Fibroblast of the aortic adventitia (primary cell): ENCODE data around the gene ARHGAP26. TPM values are rescaled to one million over a fixed set of nuclear protein-coding genes. Genes with fewer than 3 reads are reported as not detected.

Source experiments
- DNase-seq: peaks from one replicate; pipeline ENCODE4 v3.0.0-alpha.2; 2010; ENCODE audit warnings: low read depth
- H3K4me3 ChIP-seq: 2 replicates; pipeline ENCODE4 v1.5.1; 2011; ENCODE audit warnings: low read depth, mild to moderate bottlenecking, control low read depth, low read length, moderate library complexity
- CTCF ChIP-seq: IDR thresholded peaks from 2 replicates; pipeline ENCODE4 v1.5.1; 2011; ENCODE audit warnings: mild to moderate bottlenecking, low read length, control low read depth, inconsistent platforms; ENCODE audit not compliant: insufficient read depth
- total RNA-seq: library from RNA; depleted of rRNA; stranded (reverse); fragments of >200 nt; gene quantifications from 2 replicates; pipeline ENCODE4 v1.2.3, GENCODE V29; 2012; ENCODE audit warnings: low replicate concordance

ARHGAP26 gene
- total RNA-seq, 1 donor, result 9.0 TPM

GRCh38 chr5:143078313-143078712, 308.1 kb downstream of the ARHGAP26 start:
- TF ChIP-seq CTCF, result no peak
- no peak overlapping the region for H3K4me3 ChIP-seq
- DNase-seq, result peak; percentile 25

GRCh38 chr5:143078971-143079370, 308.8 kb downstream of the ARHGAP26 start:
- peak; percentile 77 for DNase-seq
- no peak overlapping the region for H3K4me3 ChIP-seq
- TF ChIP-seq CTCF, result no peak

GRCh38 chr5:143080407-143080806, 310.2 kb downstream of the ARHGAP26 start:
- H3K4me3 ChIP-seq, result no peak overlapping the region
- no peak for TF ChIP-seq CTCF
- no peak for DNase-seq

- H3K4me3 ChIP-seq, result no peak overlapping the region
- TF ChIP-seq CTCF, result no peak
- no peak for DNase-seq
Measured at GRCh38 chr5:143080982-143081381, 310.8 kb downstream of the ARHGAP26 start.

- no peak for TF ChIP-seq CTCF
- DNase-seq, result no peak
Measured at GRCh38 chr5:143083006-143083405, 312.8 kb downstream of the ARHGAP26 start.

GRCh38 chr5:143084407-143084806, 314.2 kb downstream of the ARHGAP26 start:
- DNase-seq, result no peak
- TF ChIP-seq CTCF, result no peak

More at GRCh38 chr5:143083006-143083405, 312.8 kb downstream of the ARHGAP26 start:
- H3K4me3 ChIP-seq, result no peak overlapping the region

GRCh38 chr5:143085319-143085917, 315.2 kb downstream of the ARHGAP26 start:
- TF ChIP-seq CTCF, result no peak
- no peak overlapping the region for H3K4me3 ChIP-seq
- no peak for DNase-seq

More at GRCh38 chr5:143084407-143084806, 314.2 kb downstream of the ARHGAP26 start:
- no peak overlapping the region for H3K4me3 ChIP-seq
